Progenitor cell of endocrine pancreas (in vitro differentiated cells): ENCODE data around the gene MRPL2. TPM values are rescaled to one million over a fixed set of nuclear protein-coding genes. Genes with fewer than 3 reads are reported as not detected.

ENCODE experiments used
- DNase-seq: peaks from one replicate; pipeline ENCODE4 v3.0.0; 2021; ENCODE audit warnings: low spot score; ENCODE audit not compliant: unreplicated experiment
- H3K27ac Mint-ChIP-seq: 2 replicates; pipeline ENCODE4 v1.8.0; 2021; ENCODE audit warnings: mild to moderate bottlenecking, moderate library complexity, mixed read lengths
- H3K27me3 Mint-ChIP-seq: 2 replicates; pipeline ENCODE4 v1.8.0; 2021; ENCODE audit warnings: mixed read lengths
- H3K36me3 Mint-ChIP-seq: 2 replicates; pipeline ENCODE4 v1.8.0; 2022; ENCODE audit warnings: mixed read lengths; ENCODE audit not compliant: insufficient read depth
- H3K4me1 Mint-ChIP-seq: 2 replicates; pipeline ENCODE4 v1.8.0; 2021; ENCODE audit warnings: low read depth, mixed read lengths
- H3K4me3 Mint-ChIP-seq: 2 replicates; pipeline ENCODE4 v1.8.0; 2021; ENCODE audit warnings: low read depth, mild to moderate bottlenecking, moderate library complexity, mixed read lengths
- H3K9me3 Mint-ChIP-seq: 2 replicates; pipeline ENCODE4 v1.8.0; 2021; ENCODE audit warnings: low read depth, mixed read lengths
- CTCF ChIP-seq: fragments of 200-600 bp; sonication (generic); IDR thresholded peaks from one replicate; pipeline ENCODE4 v1.5.0; 2021; ENCODE audit warnings: antibody characterized with exemption, mild to moderate bottlenecking; ENCODE audit not compliant: unreplicated experiment
- total RNA-seq: library from RNA; stranded (reverse); gene quantifications from 2 replicates; pipeline ENCODE4 v1.2.1, GENCODE V29; 2021

MRPL2 gene
- total RNA-seq, 1 donor from 2014 or later = 45.2 TPM

- Mint-ChIP-seq H3K9me3 (no peaks in the 10 kb centered on the region), H3K4me3 (peak within 1 kb of the TSS; percentile 88), H3K36me3 (peaks cover 4% of the 10 kb centered on the region), H3K4me1 (peaks cover 15% of the 10 kb centered on the region), H3K27ac (peak within 1 kb of the TSS; percentile 92), H3K27me3 (no peaks in the 10 kb centered on the region)
- no peak for TF ChIP-seq CTCF
- peak; percentile 80 for DNase-seq
Observed at GRCh38 chr6:43075670-43076463, 16.6 kb upstream of the MRPL2 start, which contains the start of gene PTK7. Gene PTK7, plus strand, starts transcription at chr6:43076314. Its CDS starts 175 bp downstream, at chr6:43076489.

- no peak for TF ChIP-seq CTCF
- H3K9me3 Mint-ChIP-seq = no peaks in the 10 kb centered on the region
- peak overlapping the region; percentile 35 for H3K4me3 Mint-ChIP-seq
- H3K4me1 Mint-ChIP-seq = peaks cover 15% of the 10 kb centered on the region
- H3K27ac Mint-ChIP-seq = no peak overlapping the region
- no peak for DNase-seq
- H3K27me3 Mint-ChIP-seq = no peaks in the 10 kb centered on the region
- H3K36me3 Mint-ChIP-seq = peaks cover 5% of the 10 kb centered on the region
Observed at GRCh38 chr6:43074847-43075669, 15.8 kb upstream of the MRPL2 start.

DNA sequence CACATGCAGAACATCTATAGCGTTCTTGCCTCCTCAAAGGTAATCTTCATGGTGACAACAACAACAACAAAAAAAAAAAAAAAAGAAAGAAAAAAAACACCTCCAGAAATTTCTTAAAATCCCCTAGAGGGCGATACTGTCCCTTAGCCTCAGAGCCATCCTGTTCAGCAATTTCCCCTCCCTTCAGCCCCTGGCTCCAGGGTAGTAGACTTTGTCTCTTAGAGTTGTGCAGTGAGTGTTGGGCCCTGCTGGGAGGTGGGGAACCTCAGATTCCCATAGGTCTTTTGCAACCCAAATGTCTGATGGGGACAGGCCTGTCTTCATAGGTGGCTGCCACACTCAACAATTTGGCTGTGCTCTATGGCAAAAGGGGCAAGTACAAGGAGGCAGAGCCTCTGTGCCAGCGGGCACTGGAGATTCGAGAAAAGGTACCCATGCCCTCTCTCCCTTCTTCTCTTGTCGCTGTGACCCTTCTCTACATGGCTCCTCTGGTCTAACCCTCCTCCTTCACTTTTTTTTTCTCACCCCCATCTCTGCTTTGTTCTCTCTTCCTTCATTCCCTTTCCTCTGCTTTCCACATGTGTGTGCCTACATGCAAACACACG lies 10.9 kb upstream of the MRPL2 start:
- DNase-seq = no peak
- Mint-ChIP-seq H3K4me3 (no peak overlapping the region), H3K27ac (peak overlapping the region; percentile 33), H3K9me3 (no peaks in the 10 kb centered on the region), H3K36me3 (peaks cover 9% of the 10 kb centered on the region), H3K4me1 (no peaks in the 10 kb centered on the region), H3K27me3 (no peaks in the 10 kb centered on the region)
- peak; percentile 64 for TF ChIP-seq CTCF

GRCh38 chr6:43062818-43063217 lies 3.6 kb upstream of the MRPL2 start:
- no peaks in the 10 kb centered on the region for H3K27me3 Mint-ChIP-seq
- no peak for TF ChIP-seq CTCF
- DNase-seq = no peak
- H3K9me3 Mint-ChIP-seq = no peaks in the 10 kb centered on the region
- no peak overlapping the region for H3K4me3 Mint-ChIP-seq
- H3K27ac Mint-ChIP-seq = no peak overlapping the region
- peaks cover 24% of the 10 kb centered on the region for H3K4me1 Mint-ChIP-seq
- peaks cover 10% of the 10 kb centered on the region for H3K36me3 Mint-ChIP-seq

DNA sequence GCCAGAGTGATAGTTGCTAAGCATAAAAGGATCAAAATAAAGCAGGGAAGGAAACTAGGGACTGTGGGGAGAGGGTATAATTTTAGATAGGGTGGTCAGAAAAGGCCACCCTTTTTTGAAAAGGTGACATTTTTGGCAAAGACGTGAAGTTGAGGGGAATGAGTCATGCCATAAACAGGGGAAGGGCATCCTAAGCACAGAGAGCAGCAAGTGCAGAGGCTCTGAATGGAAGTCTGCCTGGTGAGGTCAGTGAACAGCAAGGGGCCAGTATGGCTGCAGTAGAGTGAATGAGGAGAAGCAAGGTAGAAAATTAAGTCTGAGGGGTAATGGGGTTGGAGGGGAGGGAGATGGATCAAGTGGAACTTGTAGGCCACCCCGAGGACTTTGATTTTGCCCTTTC lies 2.6 kb upstream of the MRPL2 start:
- Mint-ChIP-seq H3K27me3 (no peaks in the 10 kb centered on the region), H3K27ac (no peak overlapping the region), H3K4me3 (no peak overlapping the region), H3K9me3 (no peaks in the 10 kb centered on the region), H3K36me3 (peaks cover 10% of the 10 kb centered on the region), H3K4me1 (peaks cover 24% of the 10 kb centered on the region)
- no peak for TF ChIP-seq CTCF
- DNase-seq = no peak
